WERI-Rb-1 (cell line): ENCODE data around the gene CWC25.

Source experiments
- DNase-seq: peaks from one replicate; pipeline ENCODE4 v3.0.0-alpha.2; 2020
- H3K27ac ChIP-seq: fragments of 250-450 bp; sonication (Bioruptor Pico); 2 replicates; pipeline ENCODE4 v1.5.1; 2020; ENCODE audit warnings: mild to moderate bottlenecking, moderate library complexity
- H3K27me3 ChIP-seq: fragments of 250-450 bp; sonication (Bioruptor Pico); 2 replicates; pipeline ENCODE4 v1.5.1; 2021; ENCODE audit warnings: mild to moderate bottlenecking, low read depth, moderate library complexity; ENCODE audit not compliant: insufficient read depth, severe bottlenecking
- H3K36me3 ChIP-seq: fragments of 250-450 bp; sonication (Bioruptor Pico); 2 replicates; pipeline ENCODE4 v1.5.1; 2020; ENCODE audit warnings: mild to moderate bottlenecking, moderate library complexity
- H3K4me3 ChIP-seq: 2 replicates; pipeline ENCODE4 v1.5.1; 2011; ENCODE audit warnings: low read depth, mild to moderate bottlenecking, control low read depth, low read length
- H3K9me3 ChIP-seq: fragments of 250-450 bp; sonication (Bioruptor Pico); 2 replicates; pipeline ENCODE4 v1.5.1; 2021; ENCODE audit warnings: mild to moderate bottlenecking, moderate library complexity; ENCODE audit not compliant: severe bottlenecking
- TF ChIP-seq, protein P1 (sequence below): IDR thresholded peaks from 2 replicates; pipeline ENCODE4 v1.5.1; 2011; ENCODE audit warnings: low read depth, mild to moderate bottlenecking, control low read depth, inconsistent platforms, low read length

CWC25 gene

DNA sequence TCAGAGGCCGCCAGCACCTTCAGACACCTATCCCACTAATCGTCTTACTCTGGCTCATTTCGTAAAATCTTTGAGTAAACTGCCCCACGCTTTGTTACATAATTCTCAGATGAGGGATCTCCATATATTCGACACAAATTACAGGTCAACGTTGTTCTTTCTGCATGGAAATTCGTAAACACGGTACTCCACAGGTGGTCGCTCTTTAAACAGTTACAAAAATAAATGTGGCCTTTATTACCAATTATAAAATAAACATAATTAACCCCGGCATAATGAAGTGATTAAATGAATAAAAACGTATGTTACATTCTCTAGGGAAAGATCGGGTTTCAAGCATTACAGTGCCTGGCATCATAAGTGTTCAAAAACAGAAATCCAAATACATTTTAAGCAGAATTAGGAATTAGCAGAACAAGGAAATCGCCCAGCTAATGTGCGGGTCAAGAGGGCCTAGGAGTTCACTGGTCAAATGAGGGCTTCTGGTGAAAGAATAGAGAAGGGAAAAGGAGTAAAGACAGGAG is 24.8 kb downstream of the CWC25 start:
- TF ChIP-seq, protein P1, sequence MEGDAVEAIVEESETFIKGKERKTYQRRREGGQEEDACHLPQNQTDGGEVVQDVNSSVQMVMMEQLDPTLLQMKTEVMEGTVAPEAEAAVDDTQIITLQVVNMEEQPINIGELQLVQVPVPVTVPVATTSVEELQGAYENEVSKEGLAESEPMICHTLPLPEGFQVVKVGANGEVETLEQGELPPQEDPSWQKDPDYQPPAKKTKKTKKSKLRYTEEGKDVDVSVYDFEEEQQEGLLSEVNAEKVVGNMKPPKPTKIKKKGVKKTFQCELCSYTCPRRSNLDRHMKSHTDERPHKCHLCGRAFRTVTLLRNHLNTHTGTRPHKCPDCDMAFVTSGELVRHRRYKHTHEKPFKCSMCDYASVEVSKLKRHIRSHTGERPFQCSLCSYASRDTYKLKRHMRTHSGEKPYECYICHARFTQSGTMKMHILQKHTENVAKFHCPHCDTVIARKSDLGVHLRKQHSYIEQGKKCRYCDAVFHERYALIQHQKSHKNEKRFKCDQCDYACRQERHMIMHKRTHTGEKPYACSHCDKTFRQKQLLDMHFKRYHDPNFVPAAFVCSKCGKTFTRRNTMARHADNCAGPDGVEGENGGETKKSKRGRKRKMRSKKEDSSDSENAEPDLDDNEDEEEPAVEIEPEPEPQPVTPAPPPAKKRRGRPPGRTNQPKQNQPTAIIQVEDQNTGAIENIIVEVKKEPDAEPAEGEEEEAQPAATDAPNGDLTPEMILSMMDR: no peak
- no peaks in the 10 kb centered on the region for H3K27me3 ChIP-seq
- H3K9me3 ChIP-seq: no peaks in the 10 kb centered on the region
- no peak for DNase-seq
- peak overlapping the region; percentile 65 for H3K4me3 ChIP-seq
- peaks cover 57% of the 10 kb centered on the region for H3K36me3 ChIP-seq
- peak overlapping the region; percentile 100; the same call in 1 of the 2 replicates for H3K27ac ChIP-seq

DNA sequence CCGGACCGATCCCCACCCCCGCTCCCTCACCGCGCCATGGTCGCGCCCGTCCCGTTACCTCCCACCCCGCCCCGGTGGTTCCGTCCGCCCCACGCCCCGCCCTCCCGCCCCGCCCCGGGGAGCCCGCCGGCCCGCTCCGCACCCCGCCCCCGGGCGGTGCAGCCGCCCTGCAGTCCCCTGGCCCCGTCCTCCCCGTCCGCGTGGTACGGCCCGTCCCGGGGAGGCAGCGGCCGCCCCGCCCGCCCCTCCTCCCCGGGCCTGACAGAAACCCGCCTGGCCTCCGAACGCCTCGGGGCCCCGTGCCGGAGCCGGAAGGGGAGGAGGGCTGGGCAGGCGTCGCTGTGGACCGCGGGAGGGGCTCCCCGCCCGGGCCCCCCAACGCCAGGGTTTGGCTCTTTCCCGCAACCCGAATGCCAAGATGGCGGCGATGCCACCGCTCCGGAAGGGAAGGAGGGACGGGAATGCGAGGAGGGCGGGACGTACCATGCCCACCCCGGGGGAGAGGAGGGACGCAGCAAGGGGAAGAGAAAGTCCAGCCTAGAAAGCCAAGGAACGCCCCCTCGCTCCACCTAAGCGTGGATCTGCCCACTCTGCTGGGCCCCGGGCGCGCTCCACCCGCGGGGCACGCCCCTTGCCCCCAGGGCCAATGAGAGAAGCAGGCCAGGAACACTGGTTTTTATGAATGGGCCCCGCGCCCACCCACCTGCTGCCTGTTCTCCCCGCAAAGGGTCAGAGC is 25.5 kb downstream of the CWC25 start, which contains the start of gene PIP4K2B:
PIP4K2B (minus strand) TSS at position 56 of the 736 bp plus-strand sequence. CDS start 132 bp downstream, outside the sequence.
- H3K9me3 ChIP-seq: no peaks in the 10 kb centered on the region
- peaks cover 53% of the 10 kb centered on the region for H3K36me3 ChIP-seq
- H3K27ac ChIP-seq: peak within 1 kb of the TSS; percentile 100
- TF ChIP-seq, protein P1: no peak
- peak within 1 kb of the TSS; percentile 65 for H3K4me3 ChIP-seq
- H3K27me3 ChIP-seq: no peaks in the 10 kb centered on the region
- DNase-seq: peak; percentile 98

DNA sequence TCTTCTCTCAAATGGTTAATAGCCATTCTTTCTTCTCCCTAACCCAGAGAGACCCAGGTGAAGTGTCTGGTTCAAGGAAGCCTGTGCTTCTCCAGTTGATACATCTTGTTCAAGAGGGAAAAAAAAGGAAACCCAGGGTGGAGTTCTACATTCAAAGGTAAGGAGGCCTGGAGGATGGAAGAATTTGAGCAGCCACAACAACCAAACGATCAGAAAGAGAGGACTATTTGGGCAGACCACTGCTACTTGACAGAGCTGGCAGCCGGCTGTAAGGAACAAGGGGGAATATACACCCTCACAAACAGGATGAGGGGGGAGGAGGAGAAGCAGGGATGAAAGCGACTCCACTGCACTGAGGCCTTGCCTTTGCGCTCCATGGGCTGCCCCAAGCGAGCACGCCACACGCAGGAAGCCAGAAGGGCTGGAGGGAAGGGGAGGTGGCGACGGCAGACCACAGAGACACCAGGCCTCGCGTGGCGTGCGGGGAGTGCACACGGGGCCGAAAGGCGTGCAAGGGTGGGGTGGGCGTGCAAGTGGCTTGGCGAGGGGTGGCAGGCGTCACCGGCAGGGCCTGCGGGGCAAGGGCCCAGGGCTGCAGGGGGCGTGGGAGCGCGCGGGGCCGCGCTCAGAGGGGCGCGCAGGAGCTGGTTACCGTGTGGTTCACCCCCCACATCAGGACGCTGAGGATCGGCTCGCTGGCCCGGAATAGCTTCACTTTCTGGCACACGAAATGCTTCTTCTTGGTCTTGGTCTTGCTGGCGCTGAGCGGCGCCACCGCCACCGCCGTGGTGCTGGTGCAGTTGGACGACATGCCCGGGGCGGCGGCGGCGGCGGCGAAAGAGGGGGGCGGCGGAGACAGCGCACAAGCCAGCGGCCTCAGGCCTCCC is 26.3 kb downstream of the CWC25 start:
- no peak for DNase-seq

DNA sequence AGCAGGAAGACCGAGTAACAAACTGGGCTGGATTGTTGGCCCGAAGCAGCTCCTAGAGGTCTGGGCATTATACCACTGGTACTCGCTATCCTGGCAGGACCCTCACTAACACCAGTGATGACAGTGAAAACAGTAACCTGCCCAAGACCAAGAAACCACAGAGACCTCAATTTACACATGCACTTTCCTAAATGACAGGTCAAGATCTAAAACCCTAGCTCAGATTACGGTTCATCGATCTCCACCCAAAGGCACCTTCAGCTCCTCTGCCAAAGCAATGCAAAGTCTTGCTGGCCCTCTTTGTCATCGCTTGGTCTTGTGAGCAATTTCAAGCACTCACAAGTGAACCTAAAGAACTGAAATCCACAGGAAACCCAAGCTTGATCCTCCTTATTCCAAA is 27.3 kb downstream of the CWC25 start:
- no peak for DNase-seq
- H3K36me3 ChIP-seq: peaks cover 36% of the 10 kb centered on the region
- no peaks in the 10 kb centered on the region for H3K9me3 ChIP-seq
- TF ChIP-seq, protein P1: no peak
- H3K4me3 ChIP-seq: no peak overlapping the region
- no peaks in the 10 kb centered on the region for H3K27me3 ChIP-seq
- no peak overlapping the region; the same call in 1 of the 2 replicates for H3K27ac ChIP-seq

More for the DNA sequence above, 26.3 kb downstream of the CWC25 start:
- Histone ChIP-seq H3K27ac (peak overlapping the region; percentile 100), H3K36me3 (peaks cover 47% of the 10 kb centered on the region), H3K27me3 (no peaks in the 10 kb centered on the region), H3K9me3 (no peaks in the 10 kb centered on the region), H3K4me3 (peak overlapping the region; percentile 51)
- TF ChIP-seq, protein P1: peak; percentile 31

DNA sequence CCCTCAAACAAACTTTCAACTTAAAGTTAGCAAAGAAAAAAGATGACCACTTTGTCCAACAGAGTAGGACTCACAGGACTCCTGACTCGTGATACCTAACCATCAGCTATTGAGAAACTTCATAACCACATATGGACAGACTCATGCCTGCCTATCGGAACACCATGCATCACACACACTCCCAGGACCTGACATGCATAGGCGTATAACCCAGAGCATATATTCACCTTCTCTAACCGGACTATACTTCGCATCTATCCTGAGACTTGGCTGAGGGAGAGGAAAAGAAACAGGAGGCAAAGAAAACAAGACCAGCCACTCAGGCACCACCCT is 28.0 kb downstream of the CWC25 start:
- H3K27me3 ChIP-seq: no peaks in the 10 kb centered on the region
- no peak overlapping the region for H3K4me3 ChIP-seq
- TF ChIP-seq, protein P1: no peak
- H3K27ac ChIP-seq: no peak overlapping the region
- H3K36me3 ChIP-seq: peaks cover 29% of the 10 kb centered on the region
- DNase-seq: no peak
- H3K9me3 ChIP-seq: no peaks in the 10 kb centered on the region
